ENCODE measurements around the gene FSTL4. TPM values are rescaled to one million over a fixed set of nuclear protein-coding genes. Genes with fewer than 3 reads are reported as not detected.

FSTL4 gene
- total RNA-seq, 2 donors from 2014 or later = 4.4 to 5.5 TPM

DNA sequence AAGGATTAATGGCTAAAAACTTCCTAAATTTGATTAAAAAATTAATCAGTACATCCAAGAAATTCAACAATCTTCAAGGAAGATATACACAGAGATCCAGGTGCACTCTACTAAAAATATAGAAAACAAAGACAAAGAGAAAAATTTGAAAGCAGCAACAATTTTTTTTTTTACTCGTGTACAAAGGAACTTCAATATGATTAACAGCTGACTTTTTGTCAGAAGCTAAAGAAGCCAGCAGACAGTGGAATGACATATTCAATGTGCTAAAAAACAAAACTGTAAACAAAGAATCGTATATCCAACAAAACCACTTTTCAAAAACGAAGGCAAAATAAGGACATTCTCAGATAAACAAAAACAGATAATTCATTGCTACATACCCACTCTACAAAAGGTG lies 234.6 kb downstream of the FSTL4 start:
- Histone ChIP-seq H3K9ac (ENCODE audit: extremely low read depth, low read length, poor library complexity, severe bottlenecking) (no peak overlapping the region), H3K27me3 (ENCODE audit: control insufficient read depth, insufficient read depth, low read length, poor library complexity, severe bottlenecking) (no peaks in the 10 kb centered on the region), H3K4me1 (ENCODE audit: control insufficient read depth, insufficient read depth, low read length) (no peaks in the 10 kb centered on the region), H3K36me3 (ENCODE audit: control insufficient read depth, insufficient read depth, low read length) (no peaks in the 10 kb centered on the region), H3K9me3 (ENCODE audit: control insufficient read depth, low read length) (peaks cover 26% of the 10 kb centered on the region), H3K27ac (ENCODE audit: low read depth, low read length) (no peak overlapping the region), H3K4me3 (ENCODE audit: low read length) (peak overlapping the region; percentile 19)
- peaks cover under 1% of the 10 kb centered on the region for H3K4me1 Mint-ChIP-seq
- DNase-seq = no peak
- 79 to 100% methylated on average over 1 to 3 of the region's 3 CpGs for WGBS, 2 experiments (ENCODE audit: insufficient coverage in 1 of 2, insufficient read length in 1 of 2)
- peaks cover 7% of the 10 kb centered on the region for H3K36me3 Mint-ChIP-seq (ENCODE audit: low read depth)
- H3K9me3 Mint-ChIP-seq = peaks cover 38% of the 10 kb centered on the region
- TF ChIP-seq CTCF (conservative IDR thresholded peaks at IDR 0.05) = no peak
- no peak overlapping the region for H3K4me3 Mint-ChIP-seq
- H3K27ac Mint-ChIP-seq = no peak overlapping the region
- no peaks in the 10 kb centered on the region for H3K27me3 Mint-ChIP-seq (ENCODE audit: insufficient read depth)

GRCh38 chr5:133376986-133377385 lies 235.4 kb downstream of the FSTL4 start:
- Histone ChIP-seq H3K27ac (ENCODE audit: low read depth, low read length) (no peak overlapping the region), H3K27me3 (ENCODE audit: control insufficient read depth, insufficient read depth, low read length, poor library complexity, severe bottlenecking) (no peaks in the 10 kb centered on the region), H3K9ac (ENCODE audit: extremely low read depth, low read length, poor library complexity, severe bottlenecking) (no peak overlapping the region), H3K4me3 (ENCODE audit: low read length) (peak overlapping the region; percentile 19), H3K9me3 (ENCODE audit: control insufficient read depth, low read length) (peaks cover 26% of the 10 kb centered on the region), H3K36me3 (ENCODE audit: control insufficient read depth, insufficient read depth, low read length) (no peaks in the 10 kb centered on the region), H3K4me1 (ENCODE audit: control insufficient read depth, insufficient read depth, low read length) (no peaks in the 10 kb centered on the region)
- H3K36me3 Mint-ChIP-seq (ENCODE audit: low read depth) = peaks cover 7% of the 10 kb centered on the region
- no peak for DNase-seq
- peaks cover 38% of the 10 kb centered on the region for H3K9me3 Mint-ChIP-seq
- no peaks in the 10 kb centered on the region for H3K27me3 Mint-ChIP-seq (ENCODE audit: insufficient read depth)
- H3K27ac Mint-ChIP-seq = no peak overlapping the region
- TF ChIP-seq CTCF (conservative IDR thresholded peaks at IDR 0.05) = no peak
- H3K4me3 Mint-ChIP-seq = no peak overlapping the region
- H3K4me1 Mint-ChIP-seq = peaks cover 8% of the 10 kb centered on the region
- 71 to 90% methylated on average over 1 of the region's 1 CpG for WGBS, 2 experiments (ENCODE audit: insufficient coverage in 1 of 2, insufficient read length in 1 of 2)

GRCh38 chr5:133373121-133373870 lies 239.0 kb downstream of the FSTL4 start:
- no peak for TF ChIP-seq CTCF (conservative IDR thresholded peaks at IDR 0.05)
- Mint-ChIP-seq H3K27me3 (ENCODE audit: insufficient read depth) (no peaks in the 10 kb centered on the region), H3K4me3 (no peak overlapping the region), H3K9me3 (peaks cover 31% of the 10 kb centered on the region), H3K27ac (no peak overlapping the region), H3K4me1 (peaks cover 24% of the 10 kb centered on the region), H3K36me3 (ENCODE audit: low read depth) (peaks cover 7% of the 10 kb centered on the region)
- no peak overlapping the region for H3K4me3 ChIP-seq (ENCODE audit: low read length)
- no peak for DNase-seq
- no peaks in the 10 kb centered on the region for H3K36me3 ChIP-seq (ENCODE audit: control insufficient read depth, insufficient read depth, low read length)
- no peaks in the 10 kb centered on the region for H3K4me1 ChIP-seq (ENCODE audit: control insufficient read depth, insufficient read depth, low read length)
- H3K9ac ChIP-seq (ENCODE audit: extremely low read depth, low read length, poor library complexity, severe bottlenecking) = no peak overlapping the region
- WGBS, 2 experiments (ENCODE audit: insufficient coverage in 1 of 2, insufficient read length in 1 of 2) = 96 to 100% methylated on average over 2 to 5 of the region's 5 CpGs
- H3K9me3 ChIP-seq (ENCODE audit: control insufficient read depth, low read length) = peaks cover 22% of the 10 kb centered on the region
- H3K27ac ChIP-seq (ENCODE audit: low read depth, low read length) = no peak overlapping the region
- H3K27me3 ChIP-seq (ENCODE audit: control insufficient read depth, insufficient read depth, low read length, poor library complexity, severe bottlenecking) = no peaks in the 10 kb centered on the region
